Measurements from ENCODE around the gene PCDH9. TPM values are rescaled to one million over a fixed set of nuclear protein-coding genes. Genes with fewer than 3 reads are reported as not detected.
"Not testable (repeated sequence)": the region's sequence is repeated elsewhere in the genome, so short reads cannot be mapped to it uniquely, and the experiment has no call there.

The PCDH9 gene
- total RNA-seq, 1 donor from 2014 or later, result 3.7 TPM

DNA sequence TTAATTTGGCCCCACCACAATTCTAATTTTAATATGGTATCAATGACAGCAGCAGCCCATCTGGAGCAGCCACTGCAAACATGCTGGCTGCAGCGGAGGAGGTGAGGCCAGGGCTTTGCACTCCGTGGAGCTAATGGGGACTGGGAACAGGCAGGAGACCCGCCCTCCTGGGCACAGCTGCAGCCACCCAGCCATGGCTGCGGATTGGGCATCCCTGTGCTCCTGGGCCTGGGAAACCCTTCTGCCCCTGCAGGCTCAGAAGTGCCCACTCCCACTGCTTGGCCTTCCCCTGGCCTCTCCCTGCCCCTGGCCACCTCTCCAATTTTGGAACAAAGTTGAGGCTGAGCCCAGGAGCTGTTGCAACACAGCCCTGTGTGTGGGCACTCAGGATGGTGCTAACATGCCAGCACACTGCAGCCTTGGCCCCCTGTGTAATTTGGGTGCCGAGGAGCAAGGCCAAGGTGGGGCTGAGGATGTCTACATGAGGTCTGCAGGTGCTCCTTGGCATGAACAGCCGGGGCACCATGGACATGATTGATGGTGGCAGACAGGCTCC is 123.6 kb downstream of the PCDH9 start:
- H3K27ac ChIP-seq, result no peak overlapping the region
- no peak overlapping the region for H3K4me3 ChIP-seq
- H3K4me1 ChIP-seq, result no peaks in the 10 kb centered on the region
- no peak for DNase-seq (ENCODE audit: extremely low spot score in 2 of 2)
- TF ChIP-seq POLR2AphosphoS5 (IDR thresholded peaks at IDR 0.05; ENCODE audit: insufficient read depth in 1 of 2, low read depth in 1 of 2) (no peak), POLR2A (IDR thresholded peaks at IDR 0.05) (no peak)
- TF ChIP-seq, protein P1, sequence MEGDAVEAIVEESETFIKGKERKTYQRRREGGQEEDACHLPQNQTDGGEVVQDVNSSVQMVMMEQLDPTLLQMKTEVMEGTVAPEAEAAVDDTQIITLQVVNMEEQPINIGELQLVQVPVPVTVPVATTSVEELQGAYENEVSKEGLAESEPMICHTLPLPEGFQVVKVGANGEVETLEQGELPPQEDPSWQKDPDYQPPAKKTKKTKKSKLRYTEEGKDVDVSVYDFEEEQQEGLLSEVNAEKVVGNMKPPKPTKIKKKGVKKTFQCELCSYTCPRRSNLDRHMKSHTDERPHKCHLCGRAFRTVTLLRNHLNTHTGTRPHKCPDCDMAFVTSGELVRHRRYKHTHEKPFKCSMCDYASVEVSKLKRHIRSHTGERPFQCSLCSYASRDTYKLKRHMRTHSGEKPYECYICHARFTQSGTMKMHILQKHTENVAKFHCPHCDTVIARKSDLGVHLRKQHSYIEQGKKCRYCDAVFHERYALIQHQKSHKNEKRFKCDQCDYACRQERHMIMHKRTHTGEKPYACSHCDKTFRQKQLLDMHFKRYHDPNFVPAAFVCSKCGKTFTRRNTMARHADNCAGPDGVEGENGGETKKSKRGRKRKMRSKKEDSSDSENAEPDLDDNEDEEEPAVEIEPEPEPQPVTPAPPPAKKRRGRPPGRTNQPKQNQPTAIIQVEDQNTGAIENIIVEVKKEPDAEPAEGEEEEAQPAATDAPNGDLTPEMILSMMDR (IDR thresholded peaks at IDR 0.05), result no peak
- intact Hi-C loops (cut with DNase I), result no loop called here
- H3K27me3 ChIP-seq, result no peaks in the 10 kb centered on the region
- no peaks in the 10 kb centered on the region for H3K36me3 ChIP-seq
- H3K9me3 ChIP-seq, result no peaks in the 10 kb centered on the region

DNA sequence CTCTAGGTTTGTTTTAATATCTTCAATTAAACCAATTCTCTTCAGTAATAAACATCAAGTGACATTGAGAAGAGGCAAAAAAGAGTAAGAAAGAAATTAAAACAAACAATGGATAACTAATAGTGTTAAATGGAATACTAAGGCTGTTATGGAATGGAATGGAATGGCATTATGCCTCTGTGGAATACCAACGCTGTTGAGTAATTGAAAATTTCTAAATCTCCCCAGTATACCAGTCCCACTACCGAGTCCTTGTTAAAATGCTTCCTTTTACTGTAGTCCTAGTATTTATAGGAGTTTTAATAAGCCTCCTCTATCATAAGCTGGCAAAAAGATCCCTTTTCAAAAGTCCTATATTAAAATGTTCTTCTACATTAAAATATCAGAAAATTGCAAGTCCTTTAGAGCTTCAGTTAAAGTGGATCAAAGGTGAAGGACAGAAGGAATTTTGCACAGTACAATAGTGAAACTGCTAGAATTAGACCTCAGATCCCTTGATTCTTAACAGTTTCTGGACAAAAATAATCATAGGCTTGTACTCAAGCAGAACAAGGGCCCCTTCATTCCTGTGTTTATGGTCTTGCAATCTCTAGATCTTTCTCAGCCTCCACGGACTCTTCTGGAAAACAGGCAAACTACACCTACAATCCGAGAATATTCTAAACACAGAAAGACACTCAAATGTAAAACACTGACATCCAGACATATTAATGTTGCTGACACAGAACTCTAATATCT is 128.2 kb downstream of the PCDH9 start:
- TF ChIP-seq, protein P1 (IDR thresholded peaks at IDR 0.05), result no peak
- no peak for TF ChIP-seq POLR2AphosphoS5 (IDR thresholded peaks at IDR 0.05; ENCODE audit: insufficient read depth in 1 of 2, low read depth in 1 of 2)
- TF ChIP-seq POLR2A (IDR thresholded peaks at IDR 0.05), result no peak
- DNase-seq (ENCODE audit: extremely low spot score in 2 of 2), result no peak
- Histone ChIP-seq H3K36me3 (no peaks in the 10 kb centered on the region), H3K4me1 (no peaks in the 10 kb centered on the region), H3K27me3 (no peaks in the 10 kb centered on the region), H3K27ac (no peak overlapping the region), H3K9me3 (no peaks in the 10 kb centered on the region), H3K4me3 (no peak overlapping the region)
- intact Hi-C loops (cut with DNase I), result no loop called here

DNA sequence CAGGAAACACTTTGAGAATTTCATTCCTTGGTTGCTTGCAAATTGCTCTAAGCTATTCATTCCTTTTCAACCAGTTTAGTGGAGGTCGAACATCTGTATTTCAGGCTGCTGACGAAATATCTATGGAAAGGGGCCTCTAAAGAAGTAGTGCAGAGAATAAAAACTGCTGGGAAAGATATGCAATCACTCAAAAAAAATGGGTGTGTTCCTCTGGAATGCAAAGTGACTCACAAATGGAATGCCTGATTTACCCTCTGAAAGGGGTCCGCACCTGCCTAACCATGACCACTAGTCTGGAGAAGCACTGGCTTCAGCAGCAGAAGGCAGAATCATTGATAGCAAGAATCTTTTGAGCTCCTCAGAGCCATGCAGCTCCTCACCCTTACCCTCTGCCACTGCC is 129.4 kb downstream of the PCDH9 start:
- intact Hi-C loops (cut with DNase I), result no loop called here
- H3K36me3 ChIP-seq, result no peaks in the 10 kb centered on the region
- no peak overlapping the region for H3K27ac ChIP-seq
- no peaks in the 10 kb centered on the region for H3K9me3 ChIP-seq
- H3K4me1 ChIP-seq, result no peaks in the 10 kb centered on the region
- no peaks in the 10 kb centered on the region for H3K27me3 ChIP-seq
- TF ChIP-seq, protein P1 (IDR thresholded peaks at IDR 0.05), result no peak
- TF ChIP-seq POLR2AphosphoS5 (IDR thresholded peaks at IDR 0.05; ENCODE audit: insufficient read depth in 1 of 2, low read depth in 1 of 2) (no peak), POLR2A (IDR thresholded peaks at IDR 0.05) (no peak)
- H3K4me3 ChIP-seq, result no peak overlapping the region
- no peak for DNase-seq (ENCODE audit: extremely low spot score in 2 of 2)

DNA sequence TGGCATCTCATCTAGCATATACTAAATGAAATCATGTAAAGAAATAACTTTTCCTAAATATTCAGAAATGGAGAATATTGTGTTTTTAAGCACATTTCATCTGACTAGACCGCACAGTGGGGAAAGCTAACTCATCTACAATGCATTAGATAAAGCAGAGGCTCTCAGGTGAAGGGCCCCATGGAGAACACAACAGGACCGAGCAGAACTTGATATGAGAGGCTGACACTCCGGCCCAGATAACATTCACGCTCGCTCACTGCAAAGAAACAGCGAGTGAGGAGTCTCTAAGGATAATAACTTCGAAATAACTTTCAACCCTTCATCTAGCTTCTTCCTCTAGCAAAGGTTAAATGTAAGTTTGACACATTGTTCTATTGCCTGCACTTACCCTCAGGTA is 130.6 kb downstream of the PCDH9 start:
- Histone ChIP-seq H3K27ac (no peak overlapping the region), H3K4me3 (no peak overlapping the region), H3K9me3 (no peaks in the 10 kb centered on the region), H3K36me3 (no peaks in the 10 kb centered on the region), H3K27me3 (no peaks in the 10 kb centered on the region), H3K4me1 (no peaks in the 10 kb centered on the region)
- TF ChIP-seq, protein P1 (IDR thresholded peaks at IDR 0.05), result no peak
- TF ChIP-seq POLR2A (IDR thresholded peaks at IDR 0.05), result no peak
- intact Hi-C loops (cut with DNase I), result no loop called here
- no peak for DNase-seq (ENCODE audit: extremely low spot score in 2 of 2)

DNA sequence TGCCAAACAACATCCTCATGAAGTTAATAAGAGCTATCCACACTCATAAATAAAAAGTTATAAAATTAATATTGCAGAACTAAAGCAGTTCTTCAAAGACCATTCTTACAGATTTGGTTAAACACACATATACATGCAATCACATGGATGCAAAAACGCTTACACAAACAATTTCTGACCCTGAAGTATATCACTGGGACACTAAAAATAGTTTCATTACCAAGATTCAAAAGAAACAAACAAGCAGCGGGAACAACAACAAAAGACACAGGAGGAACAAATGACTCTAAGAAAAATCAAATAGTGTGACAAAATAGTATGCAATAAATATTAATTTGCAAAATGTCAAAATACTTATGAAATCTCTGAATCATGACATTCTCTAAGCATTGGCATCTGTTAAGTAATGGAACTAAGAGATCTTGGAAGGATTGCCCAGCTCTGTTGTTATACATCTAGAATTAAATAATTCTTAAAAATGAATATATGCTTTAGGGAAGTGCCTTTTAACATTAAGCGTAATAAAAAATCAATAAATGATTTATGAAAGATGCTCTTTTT is 132.2 kb downstream of the PCDH9 start:
- Histone ChIP-seq H3K36me3 (no peaks in the 10 kb centered on the region), H3K9me3 (no peaks in the 10 kb centered on the region), H3K27ac (no peak overlapping the region), H3K27me3 (no peaks in the 10 kb centered on the region), H3K4me3 (no peak overlapping the region), H3K4me1 (no peaks in the 10 kb centered on the region)
- DNase-seq (ENCODE audit: extremely low spot score in 2 of 2), result no peak
- no peak for TF ChIP-seq POLR2AphosphoS5 (IDR thresholded peaks at IDR 0.05; ENCODE audit: insufficient read depth in 1 of 2, low read depth in 1 of 2)
- TF ChIP-seq, protein P1 (IDR thresholded peaks at IDR 0.05), result no peak
- intact Hi-C loops (cut with DNase I), result no loop called here

DNA sequence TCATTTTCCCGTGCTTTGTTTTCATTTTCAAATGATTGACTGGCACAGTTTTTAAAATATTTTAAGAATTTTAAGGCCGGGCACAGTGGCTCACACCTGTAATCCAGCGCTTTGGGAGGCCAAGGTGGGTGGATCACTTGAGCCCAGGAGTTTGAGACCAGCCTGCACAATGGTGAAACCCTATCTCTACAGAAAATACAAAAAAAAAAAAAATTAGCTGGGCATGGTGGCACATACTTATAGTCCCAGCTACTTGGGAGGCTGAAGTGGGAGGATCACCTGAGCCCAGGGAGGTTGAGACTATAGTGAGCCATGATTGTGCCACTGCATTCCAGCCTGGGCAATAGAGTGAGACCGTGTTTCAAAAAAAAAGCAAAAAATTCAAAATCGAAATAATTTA is 133.2 kb downstream of the PCDH9 start:
- H3K36me3 ChIP-seq; DNase-seq (ENCODE audit: extremely low spot score in 2 of 2); H3K27ac ChIP-seq; H3K27me3 ChIP-seq; intact Hi-C loops (cut with DNase I); H3K9me3 ChIP-seq; H3K4me1 ChIP-seq; H3K4me3 ChIP-seq: not testable (repeated sequence)
